Stomach smooth muscle (tissue), 2 donors: ENCODE measurements around the gene SIPA1L3.

Experiments
- H3K27ac ChIP-seq: one replicate; pipeline ENCODE4 v1.7.0; 2013; ENCODE audit warnings: mild to moderate bottlenecking, low read length, inconsistent platforms
- H3K27me3 ChIP-seq, 2 donors: one replicate each; pipeline ENCODE4 v1.7.0; 2013; ENCODE audit warnings: low read length in 2 of 2; ENCODE audit not compliant: insufficient read depth in 2 of 2, control insufficient read depth in 1 of 2
- H3K36me3 ChIP-seq, 2 donors: one replicate each; pipeline ENCODE4 v1.7.0; 2013; ENCODE audit warnings: low read length in 2 of 2; ENCODE audit not compliant: control insufficient read depth in 2 of 2, insufficient read depth in 2 of 2
- H3K4me1 ChIP-seq: one replicate; pipeline ENCODE4 v1.7.0; 2013; ENCODE audit warnings: low read length; ENCODE audit not compliant: control insufficient read depth, insufficient read depth
- H3K4me3 ChIP-seq, 2 donors: one replicate each; pipeline ENCODE4 v1.7.0; 2013; ENCODE audit warnings: low read length in 2 of 2
- H3K9ac ChIP-seq, 2 donors: one replicate each; pipeline ENCODE4 v1.7.0; 2013; ENCODE audit warnings: low read length in 2 of 2, mild to moderate bottlenecking in 1 of 2
- H3K9me3 ChIP-seq, 2 donors: one replicate each; pipeline ENCODE4 v1.7.0; 2013; ENCODE audit warnings: low read length in 2 of 2; ENCODE audit not compliant: control insufficient read depth in 2 of 2
- donor health status: healthy.
- donor health status: Pancreatic carcinoma.

The SIPA1L3 gene

GRCh38 chr19:37932985-37933936 lies 26.3 kb downstream of the SIPA1L3 start:
- Histone ChIP-seq H3K27ac (no peak overlapping the region), H3K9me3 (peaks cover 3 to 9% of the 10 kb centered on the region in 2 donors), H3K4me1 (peaks cover 15% of the 10 kb centered on the region), H3K36me3 (no peaks in the 10 kb centered on the region), H3K9ac (no peak overlapping the region), H3K27me3 (no peaks in the 10 kb centered on the region), H3K4me3 (no peak overlapping the region)

- Histone ChIP-seq H3K4me3 (no peak overlapping the region), H3K36me3 (no peaks in the 10 kb centered on the region), H3K9me3 (peaks cover 3 to 9% of the 10 kb centered on the region in 2 donors), H3K9ac (no peak overlapping the region), H3K4me1 (peaks cover 15% of the 10 kb centered on the region), H3K27ac (no peak overlapping the region), H3K27me3 (no peaks in the 10 kb centered on the region)
Measured at GRCh38 chr19:37933937-37934358, 26.9 kb downstream of the SIPA1L3 start.

GRCh38 chr19:37935341-37935740 lies 28.3 kb downstream of the SIPA1L3 start:
- no peak overlapping the region for H3K27ac ChIP-seq
- peaks cover 3 to 9% of the 10 kb centered on the region in 2 donors for H3K9me3 ChIP-seq
- H3K36me3 ChIP-seq = no peaks in the 10 kb centered on the region
- H3K4me3 ChIP-seq = no peak overlapping the region
- peaks cover 15% of the 10 kb centered on the region for H3K4me1 ChIP-seq
- H3K27me3 ChIP-seq = no peaks in the 10 kb centered on the region
- H3K9ac ChIP-seq = no peak overlapping the region

DNA sequence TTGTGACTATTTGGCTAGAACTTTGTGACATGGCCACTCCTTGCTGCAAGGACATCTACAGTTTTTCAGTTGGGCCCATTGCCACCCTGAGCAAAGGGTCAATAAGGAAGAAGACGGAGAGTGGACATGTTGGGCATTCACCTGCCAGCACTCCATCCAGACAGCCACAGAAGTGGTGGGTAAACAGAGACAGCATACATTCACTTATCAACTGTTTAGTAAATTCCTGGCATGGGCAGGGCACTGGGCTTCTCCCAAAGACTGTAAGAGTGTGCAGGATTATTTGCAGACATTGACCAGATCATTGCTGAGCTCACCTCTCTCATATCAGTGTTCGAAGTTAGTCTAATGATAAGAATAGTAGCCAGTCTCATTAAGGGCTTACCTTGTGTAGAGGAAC lies 29.2 kb downstream of the SIPA1L3 start:
- no peaks in the 10 kb centered on the region for H3K36me3 ChIP-seq
- no peak overlapping the region for H3K9ac ChIP-seq
- H3K4me3 ChIP-seq = no peak overlapping the region
- peaks cover 13% of the 10 kb centered on the region for H3K4me1 ChIP-seq
- H3K27ac ChIP-seq = no peak overlapping the region
- H3K9me3 ChIP-seq = peaks cover 3 to 9% of the 10 kb centered on the region in 2 donors
- no peaks in the 10 kb centered on the region for H3K27me3 ChIP-seq

DNA sequence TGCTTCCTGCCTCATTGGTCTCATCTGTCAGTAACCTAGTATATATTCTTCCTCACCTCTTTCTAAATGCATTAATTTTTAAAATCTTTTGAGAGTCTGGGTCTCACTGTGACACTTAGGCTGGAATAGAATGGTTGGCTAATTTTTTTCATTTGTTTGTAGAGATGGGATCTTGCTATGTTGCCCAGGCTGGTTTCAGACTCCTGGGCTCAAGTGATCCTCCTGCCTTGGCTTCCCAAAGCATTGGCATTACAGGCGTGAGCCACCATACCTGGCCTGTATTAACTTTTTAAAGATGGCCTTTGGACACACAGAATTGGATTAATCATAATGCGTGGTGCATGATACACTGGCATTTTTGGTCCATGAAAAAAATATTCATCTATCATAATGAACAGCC lies 29.9 kb downstream of the SIPA1L3 start:
- Histone ChIP-seq H3K9me3 (peaks cover 3 to 9% of the 10 kb centered on the region in 2 donors), H3K27ac (no peak overlapping the region), H3K27me3 (no peaks in the 10 kb centered on the region), H3K36me3 (no peaks in the 10 kb centered on the region), H3K4me1 (peaks cover 11% of the 10 kb centered on the region), H3K9ac (no peak overlapping the region), H3K4me3 (no peak overlapping the region)

DNA sequence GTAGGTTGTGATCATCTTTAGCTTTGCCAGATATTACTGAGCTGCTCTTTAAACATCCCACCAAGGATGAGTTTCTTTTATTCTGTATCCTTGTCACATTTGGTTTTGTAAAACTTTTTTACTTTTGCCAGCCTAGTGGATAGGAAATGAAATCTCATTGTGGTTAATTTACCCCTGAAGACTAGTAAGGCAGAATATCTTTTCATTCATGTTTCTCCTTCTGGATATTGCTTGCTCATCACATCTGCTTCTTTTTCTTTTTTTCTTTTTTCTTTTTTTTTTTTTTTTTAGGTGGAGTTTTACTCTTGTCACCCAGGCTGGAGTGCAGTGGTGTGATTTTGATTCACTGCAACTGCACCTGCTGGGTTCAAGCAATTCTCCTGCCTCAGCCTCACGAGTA lies 31.3 kb downstream of the SIPA1L3 start:
- Histone ChIP-seq H3K4me1 (peaks cover 7% of the 10 kb centered on the region), H3K9ac (no peak overlapping the region), H3K4me3 (no peak overlapping the region), H3K27ac (no peak overlapping the region), H3K9me3 (peaks cover 3 to 9% of the 10 kb centered on the region in 2 donors), H3K27me3 (no peaks in the 10 kb centered on the region), H3K36me3 (no peaks in the 10 kb centered on the region)

- H3K9me3 ChIP-seq = no peaks in the 10 kb centered on the region
- no peaks in the 10 kb centered on the region for H3K27me3 ChIP-seq
- H3K4me1 ChIP-seq = no peaks in the 10 kb centered on the region
- no peak overlapping the region for H3K27ac ChIP-seq
- H3K4me3 ChIP-seq = no peak overlapping the region
- H3K9ac ChIP-seq = no peak overlapping the region
- no peaks in the 10 kb centered on the region for H3K36me3 ChIP-seq
Measured at GRCh38 chr19:37941782-37942515, 34.9 kb downstream of the SIPA1L3 start.

GRCh38 chr19:37942516-37942902 lies 35.5 kb downstream of the SIPA1L3 start:
- Histone ChIP-seq H3K4me3 (no peak overlapping the region), H3K9me3 (no peaks in the 10 kb centered on the region), H3K4me1 (no peaks in the 10 kb centered on the region), H3K27me3 (no peaks in the 10 kb centered on the region), H3K36me3 (no peaks in the 10 kb centered on the region), H3K27ac (no peak overlapping the region), H3K9ac (no peak overlapping the region)

- H3K9me3 ChIP-seq = no peaks in the 10 kb centered on the region
- H3K27me3 ChIP-seq = no peaks in the 10 kb centered on the region
- no peak overlapping the region for H3K4me3 ChIP-seq
- no peak overlapping the region for H3K9ac ChIP-seq
- H3K36me3 ChIP-seq = no peaks in the 10 kb centered on the region
- no peaks in the 10 kb centered on the region for H3K4me1 ChIP-seq
- H3K27ac ChIP-seq = no peak overlapping the region
Measured at GRCh38 chr19:37943480-37943879, 36.5 kb downstream of the SIPA1L3 start.

DNA sequence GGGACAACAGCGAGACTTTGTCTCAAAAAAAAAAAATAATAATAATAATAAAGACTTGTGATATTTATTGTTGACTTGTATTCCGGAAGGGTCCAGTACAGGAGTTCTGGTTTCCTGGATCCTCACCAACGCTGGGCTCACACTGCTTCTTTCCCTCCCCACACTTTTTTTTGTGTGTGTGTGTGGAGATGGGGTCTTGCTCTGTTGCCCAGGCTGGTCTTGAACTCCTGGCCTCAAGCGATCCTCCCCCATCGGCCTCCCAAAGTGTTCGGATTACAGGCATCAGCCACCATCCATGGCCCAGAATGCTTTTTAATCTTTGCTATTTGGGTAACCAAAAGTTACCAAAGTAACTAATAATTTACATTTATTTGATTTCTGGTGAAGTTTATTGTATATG lies 39.1 kb downstream of the SIPA1L3 start:
- Histone ChIP-seq H3K9ac (no peak overlapping the region), H3K9me3 (no peaks in the 10 kb centered on the region), H3K4me1 (no peaks in the 10 kb centered on the region), H3K4me3 (no peak overlapping the region), H3K36me3 (no peaks in the 10 kb centered on the region), H3K27me3 (no peaks in the 10 kb centered on the region), H3K27ac (no peak overlapping the region)
